Fibroblast of skin of left quadriceps (primary cell): ENCODE results near the gene ZBTB7C.

Experiments used
- DNase-seq, 2 experiments: peaks; one replicate each; pipeline ENCODE4 v3.0.0-alpha.2; 2013; ENCODE audit warnings: low read depth in 2 of 2

Gene ZBTB7C

GRCh38 chr18:48140731-48141130 lies 268.5 kb downstream of the ZBTB7C start:
- DNase-seq: no peak

- no peak for DNase-seq
Measured at GRCh38 chr18:48139431-48140347, 269.5 kb downstream of the ZBTB7C start.

DNA sequence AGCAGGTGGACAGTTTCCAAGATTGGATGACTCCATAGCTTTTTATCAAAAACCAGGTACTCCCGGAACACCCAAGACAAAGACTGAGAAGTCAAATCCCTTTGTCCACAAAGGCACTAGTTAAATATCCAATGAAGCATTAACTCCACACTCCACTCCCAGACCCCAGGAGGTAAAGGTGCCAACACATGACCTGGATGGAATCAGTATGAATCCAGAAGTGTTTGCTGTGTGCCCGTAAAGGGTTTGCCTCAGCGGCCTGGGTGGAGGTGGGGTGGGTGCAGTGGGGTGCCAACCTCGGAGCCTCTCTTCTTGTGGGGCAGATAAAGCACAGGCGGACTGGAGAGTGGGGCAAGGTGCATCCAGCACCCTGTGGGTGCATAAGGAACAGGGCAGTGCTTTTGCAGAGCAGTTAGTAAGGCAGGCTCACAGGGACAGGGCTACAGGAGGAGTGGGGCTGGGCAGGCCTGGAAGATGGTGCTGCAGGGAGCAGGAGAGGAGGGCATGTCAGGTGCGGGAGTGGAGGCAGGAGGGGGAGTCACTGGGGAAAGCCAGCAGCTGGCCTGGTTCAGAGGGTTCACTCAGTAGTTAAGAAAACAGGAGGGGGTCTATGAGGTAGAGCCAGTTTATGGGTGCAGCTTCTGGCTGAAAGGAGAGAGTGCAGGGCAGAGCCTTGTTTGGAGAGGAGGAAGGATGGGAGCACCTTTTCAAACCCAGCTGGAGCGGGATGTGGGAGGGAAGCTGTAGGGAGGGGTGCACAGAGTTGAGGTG lies 270.3 kb downstream of the ZBTB7C start:
- DNase-seq: no peak

DNA sequence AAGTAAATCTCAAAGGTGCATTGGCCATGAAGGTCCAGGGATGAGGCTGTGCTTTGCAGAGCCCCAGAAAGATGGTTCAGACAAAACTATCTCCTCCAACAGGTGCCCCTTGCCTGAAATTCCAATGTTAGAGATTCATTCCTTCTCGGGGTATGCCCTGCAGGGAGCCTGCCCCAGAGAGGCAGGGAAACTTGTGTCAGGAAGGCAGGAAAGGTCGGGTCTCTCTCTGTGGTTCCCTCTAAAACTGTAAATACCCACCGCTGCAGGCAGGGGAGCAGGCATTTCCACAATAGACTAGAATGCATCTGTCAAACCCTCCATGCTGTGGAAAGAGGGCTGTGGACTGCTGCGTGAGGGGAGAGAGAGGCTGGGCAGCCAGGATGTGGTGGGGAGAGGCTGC lies 271.0 kb downstream of the ZBTB7C start:
- no peak for DNase-seq

GRCh38 chr18:48137374-48138081 lies 271.7 kb downstream of the ZBTB7C start:
- no peak for DNase-seq

DNA sequence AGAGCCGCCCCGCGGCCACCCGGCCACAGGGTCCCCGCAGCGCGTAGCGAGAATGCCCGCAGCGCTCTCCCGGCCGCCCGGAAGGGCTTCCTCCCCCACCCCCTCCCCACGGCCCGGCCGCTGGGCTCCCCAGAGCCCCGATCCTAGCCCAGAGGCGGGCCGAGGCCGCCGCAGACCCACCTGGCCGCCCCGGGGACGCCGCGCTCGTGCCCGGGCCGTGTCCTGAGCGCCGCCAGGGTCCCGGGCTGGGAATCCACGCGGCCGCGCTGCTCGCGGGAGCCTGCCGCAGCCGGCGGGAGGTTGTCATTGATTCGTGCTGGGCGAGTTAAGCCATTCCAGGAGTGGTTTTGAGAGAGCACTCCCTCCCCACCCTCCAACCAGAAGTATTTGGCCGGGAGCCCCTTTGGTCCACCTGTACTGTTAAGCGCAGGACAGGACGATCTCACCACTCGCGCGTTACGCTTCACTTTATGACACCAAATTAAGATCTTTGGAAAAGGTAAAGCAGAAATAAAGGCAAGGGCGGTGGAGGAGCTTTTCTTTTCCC lies 272.3 kb downstream of the ZBTB7C start:
- no peak for DNase-seq

- DNase-seq: no peak
Measured at GRCh38 chr18:48136051-48136826, 272.9 kb downstream of the ZBTB7C start.

DNA sequence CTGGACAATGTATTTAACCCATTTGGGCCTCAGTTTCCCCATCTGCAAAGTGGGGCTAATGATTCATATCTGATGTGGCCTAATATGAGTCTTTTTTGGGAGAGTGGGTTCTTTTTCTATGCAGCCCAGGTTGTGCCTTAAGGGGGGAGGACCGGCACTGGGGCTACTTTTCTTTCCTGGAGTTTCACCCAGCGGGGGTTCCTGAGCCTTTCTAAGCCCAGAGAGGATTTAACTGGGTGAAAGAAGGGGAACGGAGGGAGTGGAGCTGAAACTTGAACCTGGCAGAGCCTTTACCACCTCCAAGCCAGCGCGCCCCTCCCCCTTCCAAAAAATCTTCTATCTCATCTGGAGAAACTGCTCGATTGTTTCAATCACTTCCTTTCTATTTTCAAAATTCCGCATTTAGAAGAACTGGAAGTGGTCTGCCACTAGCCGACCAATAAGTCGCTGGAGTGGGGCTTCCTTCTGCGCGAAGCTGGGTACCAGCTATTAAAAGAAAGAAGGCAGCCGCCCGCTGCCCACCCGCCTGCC lies 273.7 kb downstream of the ZBTB7C start:
- DNase-seq: no peak

GRCh38 chr18:48134609-48135008 lies 274.6 kb downstream of the ZBTB7C start:
- no peak for DNase-seq

- DNase-seq: no peak
Measured at GRCh38 chr18:48133671-48134251, 275.4 kb downstream of the ZBTB7C start.

DNA sequence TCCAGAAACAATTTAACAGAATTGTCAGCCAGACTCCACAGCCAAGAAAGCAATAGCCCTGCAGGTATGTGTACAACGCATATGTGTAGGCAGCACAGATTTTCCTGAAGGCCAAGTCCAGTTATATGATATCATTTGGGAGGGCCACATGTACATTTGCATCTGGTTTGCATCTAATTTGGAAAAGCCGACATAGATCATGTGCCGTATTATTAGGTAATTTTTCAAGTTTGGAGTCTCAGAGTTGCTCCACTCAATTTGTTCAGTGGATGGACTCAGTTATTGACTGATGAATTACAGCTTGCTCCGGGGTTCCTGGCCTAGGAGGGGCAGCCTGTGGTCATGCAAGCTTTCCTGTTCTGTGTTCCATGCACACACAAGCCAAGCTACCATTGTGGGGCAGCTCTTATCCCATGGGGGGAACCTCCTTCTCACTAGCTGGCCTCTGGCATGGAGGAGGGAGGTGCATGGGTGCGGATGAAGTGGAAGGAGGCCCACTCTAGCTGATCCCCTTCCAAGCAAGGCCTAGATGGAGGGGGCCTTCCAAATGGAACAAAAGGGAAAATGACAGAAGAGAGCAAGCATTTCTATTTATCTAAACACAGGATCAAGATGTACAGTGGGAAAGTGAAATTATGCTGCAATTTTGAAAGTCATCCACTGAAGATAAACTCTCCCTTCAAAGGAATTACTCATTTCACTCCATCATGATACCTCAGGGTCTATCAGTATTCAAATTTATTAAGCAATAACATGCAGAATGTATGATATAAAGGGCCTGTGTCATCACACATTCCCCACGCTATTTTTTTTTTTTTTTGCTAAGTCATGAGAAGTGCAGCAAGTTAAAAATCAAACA lies 276.2 kb downstream of the ZBTB7C start:
- DNase-seq: no peak

DNA sequence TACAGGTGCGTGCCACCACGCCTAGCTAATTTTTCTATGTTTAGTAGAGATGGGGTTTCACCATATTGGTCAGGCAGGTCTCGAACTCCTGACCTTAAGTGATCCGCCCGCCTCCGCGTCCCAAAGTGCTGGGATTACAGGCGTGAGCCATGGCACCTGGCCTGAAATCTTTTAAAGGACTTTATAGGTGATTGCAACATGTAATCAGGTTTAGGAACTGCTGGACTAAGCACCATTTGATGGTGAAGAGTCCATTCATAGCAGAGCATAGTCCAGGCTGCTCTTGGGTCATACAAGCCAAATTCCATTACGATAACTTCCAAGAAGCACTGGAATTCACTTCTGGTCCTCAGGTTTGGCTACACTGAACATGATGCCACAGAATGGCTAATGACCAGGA lies 278.1 kb downstream of the ZBTB7C start:
- DNase-seq: no peak

- no peak for DNase-seq
Measured at GRCh38 chr18:48129621-48130082, 279.5 kb downstream of the ZBTB7C start.

DNA sequence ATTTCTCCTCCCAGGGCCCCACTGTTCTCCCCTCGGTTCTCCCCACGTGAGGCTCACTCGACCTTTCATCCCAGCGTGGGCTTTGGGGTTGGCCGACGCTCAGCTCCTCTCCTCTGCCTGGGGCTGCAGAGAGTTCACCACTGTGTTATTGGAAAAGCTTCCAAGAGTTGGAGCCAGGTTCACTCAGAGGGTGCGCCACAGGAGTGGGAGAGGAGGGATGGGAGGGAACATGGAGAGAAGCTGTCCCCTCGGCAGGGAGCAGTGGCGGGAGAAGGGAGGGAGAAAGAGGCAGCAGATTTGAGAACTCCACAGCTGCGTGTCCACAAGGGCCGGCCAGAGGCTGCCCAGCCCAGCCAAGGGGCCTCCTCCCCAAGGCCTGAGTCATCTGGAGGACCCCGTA lies 281.6 kb downstream of the ZBTB7C start:
- no peak for DNase-seq

GRCh38 chr18:48126240-48126639 lies 282.9 kb downstream of the ZBTB7C start:
- DNase-seq: no peak

DNA sequence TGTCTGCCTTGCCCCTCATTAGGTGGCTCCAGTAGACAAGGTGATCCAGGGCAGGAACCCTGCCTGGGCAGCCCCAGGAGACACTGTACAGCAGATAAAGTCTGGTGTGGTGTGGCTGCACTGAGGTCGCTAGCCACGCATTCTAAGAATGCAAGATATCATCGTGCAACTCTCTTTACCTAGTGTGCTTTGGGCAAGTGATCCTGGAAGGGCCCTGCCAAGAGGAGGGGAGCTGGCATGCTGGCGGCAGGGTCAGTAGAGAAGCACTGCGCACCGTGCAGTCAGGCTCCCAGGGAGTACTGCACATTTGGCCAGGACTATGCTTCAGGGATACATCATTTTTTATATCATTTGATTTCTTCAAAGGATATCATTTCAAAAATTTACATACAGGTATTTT lies 283.5 kb downstream of the ZBTB7C start:
- no peak for DNase-seq

GRCh38 chr18:48124857-48125626 lies 284.1 kb downstream of the ZBTB7C start:
- DNase-seq: no peak

DNA sequence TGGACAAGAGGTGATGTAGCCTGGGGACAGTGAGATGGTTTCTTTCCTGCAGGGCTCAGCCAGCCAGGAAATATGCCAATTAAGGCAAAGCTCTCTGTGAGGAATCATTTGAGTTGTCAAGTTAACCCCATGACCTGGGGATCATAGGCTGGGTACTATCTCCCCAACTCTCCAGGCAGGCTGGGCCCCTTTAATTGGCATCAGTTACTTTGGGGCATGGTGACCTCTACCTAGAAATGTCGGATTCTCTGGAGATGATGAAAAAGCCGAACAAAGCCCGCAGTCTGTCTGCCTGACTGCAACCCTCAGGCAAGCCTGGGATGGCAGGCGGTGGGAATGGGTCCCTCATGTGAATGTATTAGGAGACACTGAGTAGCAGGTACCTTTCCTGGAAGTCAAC lies 285.2 kb downstream of the ZBTB7C start:
- no peak for DNase-seq

DNA sequence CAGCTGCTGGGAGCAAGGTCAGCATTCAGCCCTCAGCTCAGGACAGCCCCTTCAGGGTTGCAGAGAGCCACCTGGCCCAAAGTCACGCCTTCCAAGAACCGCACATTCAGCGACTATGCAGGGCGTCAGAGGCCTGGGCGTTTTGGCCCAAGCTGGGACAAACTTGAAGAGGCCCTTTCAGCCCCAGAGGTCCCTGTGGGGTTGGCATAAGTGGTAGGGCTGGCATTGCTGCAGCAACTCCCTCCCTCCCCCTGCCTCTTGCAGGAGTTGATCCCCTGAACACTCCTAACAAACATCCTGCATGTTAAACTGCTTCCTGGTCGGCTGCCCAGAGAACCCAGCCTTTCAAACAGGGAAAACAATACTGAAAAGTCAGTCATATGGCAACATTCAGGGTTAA lies 285.9 kb downstream of the ZBTB7C start:
- DNase-seq: no peak
